Heart right ventricle (tissue), 16 donors: ENCODE results near the gene MT1H. TPM values are rescaled to one million over a fixed set of nuclear protein-coding genes. Genes with fewer than 3 reads are reported as not detected.

Experiments used
- ATAC-seq, 8 donors: fragments of 200-7000 bp; cut with Tn5 transposase; one replicate each; pipeline ENCODE4 v1.9.1; 2020; ENCODE audit warnings: mild to moderate bottlenecking in 8 of 8, moderate library complexity in 8 of 8, moderate number of reproducible peaks in 1 of 8
- DNase-seq, 2 donors: peaks; one replicate each; pipeline ENCODE4 v3.0.0-alpha.2; 2020
- H3K27ac ChIP-seq, 10 donors: fragments of 200-600 bp; sonication (generic) in 2 of 10; one replicate each; pipeline versions ENCODE4 v1.5.0 to v1.8.0; 2020 to 2022; ENCODE audit warnings: mild to moderate bottlenecking in 3 of 10
- H3K27me3 ChIP-seq, 7 donors: fragments of 200-600 bp; one replicate each; pipeline ENCODE4 v1.8.0; 2021 to 2022; ENCODE audit warnings: mild to moderate bottlenecking in 2 of 7
- H3K36me3 ChIP-seq, 9 donors: fragments of 200-600 bp; sonication (generic) in 1 of 9; one replicate each; pipeline versions ENCODE4 v1.5.0 to v1.8.0; 2020 to 2022; ENCODE audit warnings: mild to moderate bottlenecking in 2 of 9
- H3K4me1 ChIP-seq, 9 donors: fragments of 200-600 bp; sonication (generic) in 1 of 9; one replicate each; pipeline versions ENCODE4 v1.5.0 to v1.8.0; 2020 to 2022; ENCODE audit warnings: mild to moderate bottlenecking in 4 of 9
- H3K4me3 ChIP-seq, 10 donors: fragments of 200-600 bp; sonication (generic) in 2 of 10; one replicate each; pipeline versions ENCODE4 v1.5.0 to v1.8.0; 2020 to 2022; ENCODE audit warnings: mild to moderate bottlenecking in 7 of 10, moderate library complexity in 2 of 10
- H3K9me3 ChIP-seq, 11 donors: fragments of 200-600 bp in 10 of 11; sonication (generic) in 2 of 11; one replicate each; pipeline versions ENCODE4 v1.5.0 to v1.8.0; 2013 to 2022; ENCODE audit warnings: mild to moderate bottlenecking in 2 of 11, control low read depth in 1 of 11, moderate library complexity in 1 of 11
- CTCF ChIP-seq, 9 donors: fragments of 200-600 bp; sonication (generic) in 2 of 9; IDR thresholded peaks; one replicate each; pipeline versions ENCODE4 v1.5.0 to v1.8.0; 2021 to 2022; ENCODE audit warnings: antibody characterized with exemption in 9 of 9, mild to moderate bottlenecking in 5 of 9, moderate library complexity in 1 of 9
- WGBS, 2 donors: extraction: QIAGEN DNeasy Blood & Tissue Kit; methylation state at CpG; one replicate each; pipeline ENCODE4 v1.1.7; 2013; ENCODE audit warnings: inconsistent platforms in 1 of 2; 5-methylcytosine and 5-hydroxymethylcytosine counted together
- intact Hi-C, 10 donors: fragments of 100-400 bp; cut with DNase I; formaldehyde crosslinking; loops; one replicate each; pipeline versions ENCODE4 v1.11.1 to v1.14.2; 2022
- polyA plus RNA-seq, 2 donors: library from polyadenylated mRNA; stranded (reverse); fragments of 200-250 nt; gene quantifications; one replicate each; pipeline ENCODE4 v1.2.3, GENCODE V29; 2013
- total RNA-seq, 10 donors: library from RNA; stranded (reverse); fragmentation: NEBNext Ultra II Directional in 3 of 10; extraction: Animal tissue kit (Norgen Biotek cat#: 25700) in 3 of 10; gene quantifications; one replicate each; pipeline versions ENCODE4 v1.2.1 to v1.2.4, GENCODE V29; 2021 to 2023
- donor health status: Arrhythmogenic right ventricular cardiomyopathy.
- donor health status: ischemic (EF 13 %, LVEDD 7.1; RV severe dilation, severe dysfunction).
- donor health status: healthy with polysubstance abuse.
- donor health status: DM: no; HTN: yes; CAD: no.
- donor health status: DM: no; HTN: no; CAD: no.
- donor health status: ischemic (EF 25% LVEDD 6.9; RV normal size, moderate dysfunction).
- donor health status: ischemic (EF 25% LVEDD 5.7; RV mildly dilated, moderate dysfunction).
- donor health status: healthy.
- donor health status: DM: yes; HTN: yes; CAD: no.
- donor health status: Ischemic cardiomyopathy.
- donor health status: ischemic (EF 35%, LVEDD 5.7; RV mildly dilated, moderate dysfunction).
- donor health status: nonischemic (EF 11% LVEDD 7.7; RV severe dilation, severe dysfunction).
- donor health status: DM: yes; HTN: yes; CAD: no.
- donor health status: PGD.
- donor health status: ischemic (EF 29% LVEDD 5.4; RV normal size, mild dysfunction).
- donor health status: nonischemic (EF 23%, LVEDD 6.1; RV moderate dilation, normal function).

Gene MT1H
- total and polyA plus RNA-seq, 12 donors: 2.4 TPM; not detected in 11

GRCh38 chr16:56708525-56709442, 39.2 kb downstream of the MT1H start:
- intact Hi-C loops: loop anchor here in 4 of 10 donors (10.0 kb wide), 2 partner anchors 134 to 194 kb away; no protein-coding TSS in a partner anchor
- H3K4me3 ChIP-seq: no peak overlapping the region
- H3K9me3 ChIP-seq: no peaks in the 10 kb centered on the region
- no peaks in the 10 kb centered on the region for H3K4me1 ChIP-seq
- H3K36me3 ChIP-seq: no peaks in the 10 kb centered on the region
- H3K27ac ChIP-seq: peak overlapping the region in 1 of 10 donors; percentile 64
- DNase-seq (no peak), ATAC-seq (no peak)
- WGBS, 2 donors: 65 to 68% methylated on average over 13 of the region's 13 CpGs
- no peak for TF ChIP-seq CTCF (IDR thresholded peaks at IDR 0.05)
- no peaks in the 10 kb centered on the region for H3K27me3 ChIP-seq

- Histone ChIP-seq H3K27me3 (no peaks in the 10 kb centered on the region), H3K4me1 (no peaks in the 10 kb centered on the region), H3K27ac (peak overlapping the region in 1 of 10 donors; percentile 64), H3K36me3 (no peaks in the 10 kb centered on the region), H3K4me3 (no peak overlapping the region), H3K9me3 (no peaks in the 10 kb centered on the region)
- ATAC-seq: no peak
- no peak for DNase-seq
- WGBS, 2 donors: 92 to 95% methylated on average over 4 of the region's 4 CpGs
- TF ChIP-seq CTCF (IDR thresholded peaks at IDR 0.05): no peak
- intact Hi-C loops: loop anchor here in 4 of 10 donors (10.0 kb wide), 2 partner anchors 135 to 195 kb away; no protein-coding TSS in a partner anchor
Measured at GRCh38 chr16:56709443-56710040, 39.9 kb downstream of the MT1H start.

- intact Hi-C loops: no loop called here
- TF ChIP-seq CTCF (IDR thresholded peaks at IDR 0.05): no peak
- 73 to 81% methylated on average over 3 of the region's 3 CpGs for WGBS, 2 donors
- no peak overlapping the region for H3K27ac ChIP-seq
- H3K27me3 ChIP-seq: no peaks in the 10 kb centered on the region
- ATAC-seq: no peak
- H3K36me3 ChIP-seq: no peaks in the 10 kb centered on the region
- H3K4me3 ChIP-seq: no peak overlapping the region
- H3K4me1 ChIP-seq: no peaks in the 10 kb centered on the region
- H3K9me3 ChIP-seq: no peaks in the 10 kb centered on the region
- no peak for DNase-seq
Measured at GRCh38 chr16:56710181-56710737, 40.6 kb downstream of the MT1H start.

- WGBS, 2 donors: 89 to 95% methylated on average over 2 of the region's 2 CpGs
- no peak overlapping the region for H3K27ac ChIP-seq
- H3K4me1 ChIP-seq: no peaks in the 10 kb centered on the region
- ATAC-seq (no peak), DNase-seq (no peak)
- no peaks in the 10 kb centered on the region for H3K9me3 ChIP-seq
- no peak overlapping the region for H3K4me3 ChIP-seq
- H3K36me3 ChIP-seq: no peaks in the 10 kb centered on the region
- peaks cover 0 to 3% (median 0%) of the 10 kb centered on the region in 7 donors for H3K27me3 ChIP-seq
- TF ChIP-seq CTCF (IDR thresholded peaks at IDR 0.05): no peak
- intact Hi-C loops: no loop called here
Measured at GRCh38 chr16:56711862-56712261, 42.2 kb downstream of the MT1H start.
